ENCODE results near the gene DCPS.
A peak's percentile ranks its signal among the peaks of the same experiment; 100 is the strongest.
"Not testable (repeated sequence)": the region's sequence is repeated elsewhere in the genome, so short reads cannot be mapped to it uniquely, and the experiment has no call there.

DCPS gene

DNA sequence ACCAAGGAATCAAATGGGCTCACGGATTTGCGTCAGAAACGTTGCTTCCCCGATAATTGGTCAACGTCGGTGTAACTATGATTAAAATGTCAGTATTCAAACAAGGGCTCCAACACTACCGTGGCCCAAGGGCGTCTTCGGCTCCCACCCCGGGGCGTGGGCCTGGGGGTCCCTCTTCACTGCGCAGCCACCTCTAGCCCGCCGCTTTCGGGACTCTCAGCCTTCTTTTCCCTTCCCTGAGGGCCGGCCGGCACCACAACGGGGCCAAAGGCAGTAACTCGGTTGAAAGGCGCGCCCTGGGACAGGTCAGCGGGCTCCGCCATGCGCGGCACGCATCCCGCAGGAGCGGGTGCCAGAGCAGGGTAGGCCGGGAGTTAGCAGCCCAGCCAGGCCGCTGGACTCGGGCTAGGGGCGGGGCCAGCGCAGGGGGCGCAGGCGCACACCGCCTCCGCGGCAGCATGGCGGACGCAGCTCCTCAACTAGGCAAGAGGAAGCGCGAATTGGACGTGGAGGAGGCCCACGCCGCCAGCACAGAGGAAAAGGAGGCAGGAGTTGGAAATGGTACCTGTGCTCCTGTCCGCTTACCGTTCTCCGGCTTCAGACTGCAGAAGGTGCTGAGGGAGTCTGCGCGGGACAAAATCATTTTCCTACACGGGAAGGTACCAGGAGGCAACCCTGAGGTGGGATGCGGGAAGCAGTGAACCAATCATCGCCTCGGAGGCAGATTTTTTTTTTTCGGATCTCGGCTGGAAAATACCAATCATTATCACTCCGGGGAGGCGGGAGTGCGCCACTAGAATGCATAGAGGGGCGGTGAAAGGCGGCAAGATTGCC is at the start of gene DCPS:
Gene DCPS, plus strand, starts transcription at position 438 of the 834 bp plus-strand sequence. Its CDS starts 21 bp downstream, at position 459.
- peak; percentile 80 for DNase-seq

- no peak for DNase-seq
Observed at GRCh38 chr11:126254819-126255218, 49.0 kb upstream of the DCPS start.

GRCh38 chr11:126255507-126255906 is 48.4 kb upstream of the DCPS start:
- DNase-seq = not testable (repeated sequence)

GRCh38 chr11:126256216-126256615 is 47.6 kb upstream of the DCPS start:
- no peak for DNase-seq

DNA sequence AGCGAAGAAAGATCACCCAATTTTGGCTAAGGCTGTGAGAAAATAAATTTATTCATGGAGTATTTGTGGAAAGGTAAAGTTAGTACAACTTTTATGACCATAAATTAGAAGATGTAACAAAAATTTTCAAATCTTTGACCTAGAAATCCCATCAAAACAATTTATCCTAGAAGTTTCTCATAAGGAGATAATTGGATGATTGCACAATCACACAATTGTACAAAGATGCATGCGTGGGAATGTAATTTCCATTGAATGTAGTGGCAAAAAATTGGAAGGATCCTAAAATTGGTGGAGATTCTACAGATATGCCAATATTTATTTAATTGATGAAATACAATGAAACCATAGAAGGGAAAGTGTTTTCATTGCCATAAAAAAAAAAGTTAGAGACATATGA is 46.7 kb upstream of the DCPS start:
- DNase-seq = no peak

DNA sequence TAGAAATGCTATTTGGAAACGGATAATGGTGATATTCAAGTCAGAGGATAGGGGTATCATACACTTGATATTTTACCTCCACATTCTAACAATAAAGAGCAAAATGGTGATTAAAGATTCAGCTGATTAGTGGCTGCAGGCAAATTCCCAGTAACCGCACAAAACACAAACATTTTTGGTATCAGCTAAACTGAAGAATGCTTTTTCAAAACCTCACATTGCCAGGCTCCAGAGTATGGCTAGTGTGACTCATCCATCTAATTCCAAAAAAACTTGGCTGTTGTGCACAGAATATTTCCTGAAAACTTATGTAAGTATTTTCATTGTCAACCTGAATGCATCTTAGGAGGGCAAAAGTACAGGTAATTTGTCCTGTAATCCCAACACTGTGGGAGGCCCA is 46.1 kb upstream of the DCPS start:
- no peak for DNase-seq

DNA sequence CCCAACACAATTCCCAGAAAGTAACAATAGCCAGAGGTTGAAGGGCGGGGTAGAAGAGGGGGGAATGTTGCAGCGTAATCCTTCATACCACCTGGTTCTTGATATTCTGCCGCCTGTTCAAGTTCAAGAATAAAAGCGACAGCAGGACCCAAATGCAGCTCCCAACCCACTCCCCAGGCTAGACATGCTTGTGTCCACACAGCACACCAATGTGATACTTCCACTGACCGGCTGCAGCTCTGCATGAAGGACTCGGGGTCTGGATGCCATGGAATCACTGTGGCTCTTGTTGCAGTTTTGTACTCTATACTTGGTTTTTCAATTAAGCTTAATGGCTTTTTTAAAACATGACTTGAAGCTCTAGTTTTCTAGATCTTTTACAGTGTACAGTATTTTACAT is 41.6 kb upstream of the DCPS start:
- DNase-seq = no peak

- DNase-seq = no peak
Observed at GRCh38 chr11:126263489-126263888, 40.4 kb upstream of the DCPS start.

- DNase-seq = no peak
Observed at GRCh38 chr11:126265811-126266210, 38.0 kb upstream of the DCPS start.

DNA sequence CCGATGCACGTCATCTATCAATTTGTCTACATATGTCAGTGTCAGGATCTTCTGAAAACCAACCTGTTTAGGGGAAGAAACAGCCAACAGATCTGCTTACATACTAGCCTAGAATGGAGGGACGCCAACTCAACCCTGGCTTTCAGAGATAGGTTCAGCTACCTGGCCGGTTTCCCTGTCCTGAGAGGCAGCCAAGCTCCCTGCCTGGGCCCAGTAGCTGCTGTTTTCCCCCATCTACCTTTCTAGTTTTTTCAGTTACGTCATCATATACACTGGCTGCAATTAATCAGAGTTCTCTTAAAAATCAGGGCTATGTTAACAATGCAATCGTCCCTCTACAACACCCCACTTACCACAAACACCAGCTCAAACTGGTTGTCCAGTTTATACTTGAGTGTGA is 36.2 kb upstream of the DCPS start:
- no peak for DNase-seq

GRCh38 chr11:126268361-126268707 is 35.5 kb upstream of the DCPS start:
- no peak for DNase-seq

DNA sequence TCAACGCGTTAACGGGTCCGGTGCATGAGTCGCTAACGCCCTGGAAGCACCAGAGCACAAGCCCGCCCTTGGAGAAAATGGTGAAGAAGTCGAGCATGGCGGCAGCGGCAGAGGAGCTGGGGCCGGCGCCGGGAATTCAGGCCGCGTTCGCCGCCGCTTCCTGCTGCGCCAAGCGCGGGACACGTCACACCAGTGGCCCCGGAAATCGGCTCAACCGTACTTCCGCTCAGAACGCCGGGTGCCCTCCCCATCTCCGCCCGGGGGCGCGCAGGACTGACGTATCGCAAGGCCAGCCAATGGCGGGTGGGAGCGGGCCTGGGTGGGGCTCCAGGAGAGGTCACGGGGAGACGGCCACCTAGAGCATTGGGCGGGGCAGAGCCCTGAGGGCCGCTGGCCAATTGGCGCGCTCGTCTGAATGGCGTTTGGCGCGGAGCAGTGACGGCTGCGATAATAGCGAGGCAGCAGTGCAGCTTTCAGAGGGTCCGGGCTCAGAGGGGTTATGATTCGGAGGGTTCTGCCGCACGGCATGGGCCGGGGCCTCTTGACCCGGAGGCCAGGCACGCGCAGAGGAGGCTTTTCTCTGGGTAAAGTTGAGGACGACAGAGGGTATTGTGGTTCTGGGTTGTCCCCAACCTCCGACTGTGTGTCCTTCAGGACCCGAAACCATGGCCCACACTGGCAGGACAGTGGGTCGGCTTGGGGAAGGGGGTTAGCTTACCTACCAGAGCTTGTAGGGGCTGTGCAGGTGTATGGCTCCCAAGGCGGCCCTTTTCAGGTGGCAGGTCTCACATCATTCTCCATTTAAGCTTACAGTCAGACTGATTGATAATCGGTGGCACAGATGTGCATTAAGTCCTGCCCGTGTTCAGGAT is 34.9 kb upstream of the DCPS start, which contains the start of the genes FOXRED1 and SRPRA:
Gene FOXRED1, plus strand, starts transcription at position 447 of the 872 bp plus-strand sequence. Its CDS starts 53 bp downstream, at position 500.
Gene SRPRA, minus strand, starts transcription at position 188 of the 872 bp plus-strand sequence. Its CDS starts 91 bp downstream, at position 97.
- DNase-seq = peak; percentile 100

DNA sequence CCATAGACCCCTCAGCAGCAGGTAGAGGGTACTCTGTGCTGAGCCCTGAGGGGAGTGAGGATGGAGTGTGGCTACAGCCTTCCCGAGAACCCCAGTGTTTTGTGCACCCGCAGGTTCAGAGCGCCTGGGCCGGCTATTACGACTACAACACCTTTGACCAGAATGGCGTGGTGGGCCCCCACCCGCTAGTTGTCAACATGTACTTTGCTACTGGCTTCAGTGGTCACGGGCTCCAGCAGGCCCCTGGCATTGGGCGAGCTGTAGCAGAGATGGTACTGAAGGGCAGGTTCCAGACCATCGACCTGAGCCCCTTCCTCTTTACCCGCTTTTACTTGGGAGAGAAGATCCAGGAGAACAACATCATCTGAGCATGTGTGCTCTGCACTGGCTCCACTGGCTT is 26.5 kb upstream of the DCPS start:
- DNase-seq = no peak

- DNase-seq = no peak
Observed at GRCh38 chr11:126277780-126278179, 26.1 kb upstream of the DCPS start.

DNA sequence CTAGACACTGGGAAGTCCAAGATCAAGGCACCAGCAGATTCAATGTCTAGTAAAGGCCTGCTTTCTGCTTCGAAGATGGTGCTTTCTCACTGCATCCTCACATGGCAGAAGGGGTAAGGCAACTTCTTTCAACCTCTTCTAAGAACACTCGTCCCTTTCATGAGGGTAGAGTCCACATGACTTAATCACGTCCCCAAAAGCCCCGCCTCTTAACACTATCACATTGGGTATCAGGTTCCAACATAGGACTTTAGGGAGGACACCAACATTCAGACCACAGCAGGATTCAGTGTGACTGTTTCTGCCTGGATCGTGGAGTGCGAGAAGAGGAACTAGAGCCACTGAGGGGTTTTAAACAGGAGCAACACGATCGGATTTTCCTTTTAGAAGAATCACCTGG is 24.7 kb upstream of the DCPS start:
- no peak for DNase-seq

GRCh38 chr11:126280595-126280994 is 23.3 kb upstream of the DCPS start:
- DNase-seq = no peak

DNA sequence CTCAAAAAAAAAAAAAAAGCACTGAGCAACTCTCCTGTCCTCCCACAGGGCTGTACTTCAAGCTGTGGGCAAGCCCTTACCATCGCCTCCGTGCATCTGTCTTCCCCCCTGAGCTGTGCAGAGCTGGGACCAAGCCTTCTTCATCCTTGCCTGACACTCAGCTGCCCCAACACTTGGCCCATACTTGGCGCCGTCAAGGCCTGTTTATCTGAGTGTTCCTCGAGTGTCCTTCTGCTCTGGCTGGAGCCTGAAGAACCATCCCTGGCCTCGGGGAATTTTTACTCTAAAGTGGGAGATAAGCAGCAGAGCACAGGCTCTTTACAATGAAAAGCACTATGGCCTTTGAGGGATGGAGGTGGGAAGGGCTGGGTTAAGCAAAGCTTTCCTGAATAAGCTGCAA is 22.6 kb upstream of the DCPS start:
- DNase-seq = no peak

DNA sequence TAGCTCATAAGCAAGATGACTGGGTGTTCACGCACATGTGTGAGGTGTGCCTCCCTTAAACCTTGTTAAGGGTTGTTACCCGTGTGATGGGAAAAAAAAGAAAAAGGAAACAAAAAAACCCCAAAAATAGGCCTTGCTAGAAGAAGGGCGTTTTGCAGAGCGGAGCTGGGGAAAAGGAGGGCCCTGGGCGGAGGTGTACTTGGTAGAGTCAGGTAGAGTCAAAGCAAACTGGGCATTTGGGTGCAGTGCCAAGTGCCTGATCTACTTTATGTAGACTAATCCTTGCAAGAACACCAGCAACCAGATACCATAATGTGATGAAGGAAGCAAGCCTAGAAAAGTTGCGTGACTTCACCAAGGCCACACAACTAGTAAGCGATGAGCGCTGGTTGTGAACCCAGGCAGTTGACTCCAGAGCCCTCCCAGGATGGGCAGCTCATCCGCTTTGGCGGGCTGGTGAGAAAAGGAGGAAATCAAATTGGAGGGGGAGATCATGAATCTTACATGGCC is 22.1 kb upstream of the DCPS start:
- DNase-seq = no peak

DNA sequence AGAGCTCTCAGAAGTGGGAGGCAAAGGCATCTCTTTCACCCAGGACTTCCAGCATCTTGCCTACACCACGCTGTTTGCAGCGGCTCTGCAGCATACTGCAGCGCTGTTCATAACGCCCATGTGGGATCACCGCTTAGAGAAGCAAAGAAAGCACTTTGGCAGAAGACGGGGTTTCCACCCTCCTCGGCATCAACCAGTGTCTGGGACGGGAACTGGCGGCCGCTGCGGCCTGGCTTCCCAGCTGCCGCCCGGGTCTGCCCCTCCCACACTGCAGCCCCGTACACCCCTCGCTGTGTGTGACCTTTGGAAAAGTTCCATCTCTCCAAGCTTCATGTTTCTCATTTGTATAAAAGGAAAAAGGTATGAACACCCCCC is 21.5 kb upstream of the DCPS start:
- peak; percentile 36 for DNase-seq

- DNase-seq = peak; percentile 54
Observed at GRCh38 chr11:126282736-126283591, 20.9 kb upstream of the DCPS start, which contains the start of gene TIRAP. TIRAP (plus strand) TSS chr11:126283093; CDS start chr11:126290895, 7,802 bp downstream.

GRCh38 chr11:126284829-126285228 is 19.0 kb upstream of the DCPS start:
- DNase-seq = peak; percentile 83

- DNase-seq = no peak
Observed at GRCh38 chr11:126288237-126288636, 15.6 kb upstream of the DCPS start.

DNA sequence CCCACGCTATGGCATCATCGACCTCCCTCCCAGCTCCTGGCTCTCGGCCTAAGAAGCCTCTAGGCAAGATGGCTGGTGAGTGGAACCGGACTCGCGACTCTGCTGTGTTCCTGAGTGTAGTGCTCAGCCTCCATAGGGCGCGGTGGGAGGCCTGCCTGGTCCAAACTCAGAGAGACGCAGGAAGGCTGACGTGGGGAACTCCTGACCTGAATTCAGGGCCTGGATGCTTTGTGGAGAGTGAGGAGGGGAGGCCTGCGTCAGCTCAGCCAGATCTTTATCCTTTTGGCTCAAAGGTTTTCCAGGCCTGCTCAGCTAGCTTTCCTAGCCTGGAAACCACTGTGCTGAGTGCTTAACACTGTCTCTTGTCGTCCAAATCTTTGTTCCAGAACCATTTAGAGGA is 13.0 kb upstream of the DCPS start:
- no peak for DNase-seq
